GM21528 (cell line): ENCODE data around the gene TLR8.
"Not testable (repeated sequence)": the region's sequence is repeated elsewhere in the genome, so short reads cannot be mapped to it uniquely, and the experiment has no call there.

ENCODE experiments used
- ATAC-seq: cut with Tn5 transposase; IDR thresholded peaks from one replicate; pipeline ENCODE4 v1.9.1; 2021; ENCODE audit warnings: mild to moderate bottlenecking, moderate library complexity; ENCODE audit not compliant: unreplicated experiment, low FRiP score

The TLR8 gene

DNA sequence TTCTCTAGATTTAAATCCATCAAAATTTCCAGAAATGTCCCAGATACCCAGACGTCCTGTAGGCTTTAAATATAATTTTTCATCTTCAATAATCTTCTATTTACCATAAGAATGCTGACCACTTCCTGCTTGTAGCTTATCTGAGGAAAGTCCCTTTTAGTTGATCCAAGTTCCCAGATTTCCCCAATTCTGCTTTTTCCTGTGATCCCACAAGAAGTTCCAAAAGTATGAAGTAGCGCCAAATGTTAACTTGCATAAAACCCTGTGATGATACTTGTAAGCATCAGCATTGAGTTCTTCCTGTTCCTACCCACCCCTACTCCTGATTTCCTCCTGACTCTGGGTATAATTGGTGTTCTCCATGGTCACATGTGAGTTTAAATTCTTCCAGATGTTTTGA is 10.6 kb upstream of the TLR8 start:
- no peak for ATAC-seq

DNA sequence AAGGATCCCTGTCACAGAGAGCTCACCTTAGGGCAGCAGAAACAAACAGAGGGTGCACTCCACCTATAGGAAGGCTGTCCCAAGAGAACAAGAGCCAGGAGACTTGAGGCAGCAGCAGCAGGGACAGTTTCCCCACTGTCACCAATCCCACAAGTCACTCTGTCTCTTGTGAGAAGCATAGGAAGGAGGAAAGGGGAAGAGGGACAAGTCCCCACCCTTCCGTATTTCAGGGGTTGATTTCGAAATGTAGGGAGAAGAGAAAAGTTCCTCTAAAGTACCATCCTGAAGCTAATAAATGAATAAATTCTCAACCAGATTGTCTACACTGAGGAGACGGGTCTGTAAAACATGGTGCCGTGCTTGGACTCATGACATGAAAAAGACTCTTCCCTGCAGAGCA is 9.5 kb upstream of the TLR8 start:
- no peak for ATAC-seq

DNA sequence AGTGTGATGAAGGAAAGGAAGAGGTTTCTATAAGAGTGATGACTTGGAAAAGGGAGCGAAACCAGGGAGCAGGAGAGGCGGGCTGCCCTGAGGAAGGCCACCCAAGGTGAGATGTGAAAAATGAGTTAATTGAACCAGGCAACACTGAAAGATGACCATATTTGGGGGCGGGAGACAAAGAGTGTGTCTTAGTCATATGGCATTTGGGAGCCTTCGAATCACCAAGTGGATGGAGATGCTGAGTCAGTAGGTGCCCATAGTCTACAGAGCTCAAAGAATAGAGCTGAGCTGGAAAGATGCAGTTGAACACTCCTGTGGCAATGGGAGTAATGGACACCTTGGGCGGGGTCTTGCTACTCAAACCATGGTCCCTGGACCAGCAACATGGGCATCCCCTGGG is 8.3 kb upstream of the TLR8 start:
- no peak for ATAC-seq

DNA sequence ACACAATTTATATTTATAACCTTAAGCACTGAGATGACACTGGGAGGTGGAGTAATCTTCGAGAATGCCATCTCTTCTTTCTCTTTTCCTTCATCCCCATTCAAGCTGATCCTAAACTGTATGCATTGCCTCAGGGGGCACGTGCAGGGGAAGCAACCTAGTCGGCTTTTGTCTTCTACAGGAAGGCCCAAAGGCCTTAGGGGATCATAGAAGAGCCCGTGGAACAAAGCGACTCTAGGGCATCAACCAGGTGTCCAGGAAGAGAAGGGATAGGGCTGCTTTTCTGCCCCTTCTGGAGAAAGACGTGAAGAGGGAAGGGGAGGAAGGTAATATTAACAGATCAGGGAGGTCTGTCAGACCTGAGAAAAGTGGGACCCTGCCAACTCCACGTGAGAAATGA is 6.9 kb upstream of the TLR8 start:
- ATAC-seq, result no peak

DNA sequence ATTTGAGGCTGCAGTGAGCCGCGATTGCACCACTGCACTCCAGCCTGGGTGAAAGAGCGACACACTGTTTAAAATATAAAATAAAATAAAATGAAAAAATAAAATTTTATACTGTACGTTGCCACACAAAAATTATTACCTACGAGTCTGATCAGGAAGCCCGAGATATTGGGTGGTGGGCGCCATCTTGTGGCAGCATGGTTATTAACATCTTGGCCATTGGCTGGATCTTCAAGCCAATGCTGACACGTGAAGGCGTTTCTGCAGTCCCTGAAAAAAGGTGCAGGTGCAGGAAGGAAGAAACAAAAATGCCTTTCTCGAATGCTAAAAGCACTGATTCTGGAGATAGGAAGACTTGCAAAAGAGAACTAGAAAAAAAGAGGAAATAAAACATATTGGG is 4.9 kb upstream of the TLR8 start:
- ATAC-seq, result no peak

DNA sequence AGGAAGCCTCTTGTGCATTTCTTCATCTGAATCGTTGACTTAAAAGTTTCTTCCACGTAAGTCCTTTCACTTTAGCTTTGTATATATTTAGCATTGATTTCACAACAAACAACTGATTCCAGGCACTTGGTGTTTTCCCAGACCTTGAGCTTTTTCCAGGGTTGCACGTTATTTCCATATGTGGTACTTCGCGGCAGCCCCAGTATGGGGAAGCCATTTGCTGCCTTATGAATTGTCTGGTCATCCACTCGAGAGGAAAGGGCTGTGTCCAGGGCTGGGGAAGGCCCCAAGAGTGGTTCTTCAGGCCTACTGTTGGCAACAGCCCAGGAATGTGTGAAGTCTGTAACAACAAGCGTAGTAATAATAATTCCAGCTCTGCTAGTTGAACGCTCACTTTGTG is 2.8 kb upstream of the TLR8 start:
- no peak for ATAC-seq

DNA sequence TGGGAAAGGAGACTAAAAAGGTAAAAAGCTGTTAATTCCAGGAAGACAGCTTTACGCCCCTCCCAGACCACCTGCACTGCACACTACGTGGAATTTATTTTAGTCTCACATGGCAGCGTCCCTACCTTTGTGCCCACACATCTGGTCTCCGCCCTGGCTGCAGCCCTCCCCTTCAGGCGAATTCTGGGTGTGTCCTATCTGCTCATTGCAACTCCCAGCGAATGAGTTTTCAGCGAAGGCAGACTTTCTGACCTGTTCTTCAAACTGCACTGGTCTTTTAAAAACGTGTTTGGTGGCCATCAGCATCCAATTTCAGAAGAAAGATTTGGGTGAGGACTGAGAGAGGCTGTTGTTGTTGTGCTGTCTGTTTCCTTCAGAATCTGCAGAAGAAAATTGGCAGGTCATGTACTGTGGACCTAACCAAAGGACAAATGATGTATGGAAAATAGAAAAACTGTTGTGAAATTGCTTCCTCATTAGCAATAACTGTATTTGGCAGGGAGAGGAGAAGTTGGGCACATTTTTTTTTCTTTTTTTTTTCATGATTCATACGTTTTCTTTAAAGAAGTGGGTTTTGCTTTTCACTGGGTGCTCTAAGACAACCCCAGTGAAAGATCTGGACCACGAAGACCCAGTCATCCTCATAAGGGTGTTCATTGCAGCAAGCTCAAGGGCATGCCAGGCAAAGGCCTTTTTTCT is 4.2 kb downstream of the TLR8 start:
- no peak for ATAC-seq

DNA sequence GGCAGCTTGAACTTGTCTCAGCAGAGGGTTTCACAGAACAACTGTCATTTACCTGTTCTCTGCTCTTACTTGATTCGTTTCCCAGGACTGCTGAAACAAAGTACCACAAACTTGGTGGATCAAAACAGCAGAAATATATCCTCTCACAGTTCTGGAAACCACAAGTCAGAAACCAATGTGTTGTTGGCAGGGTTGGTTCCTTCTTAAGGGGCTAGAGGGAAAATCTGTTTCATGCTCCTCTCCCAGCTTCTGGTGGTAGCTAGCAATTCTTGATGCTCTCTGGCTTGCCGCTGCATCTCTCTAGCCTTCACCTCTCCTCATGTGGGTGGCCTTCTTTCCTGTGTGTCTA is 4.7 kb downstream of the TLR8 start:
- no peak for ATAC-seq

DNA sequence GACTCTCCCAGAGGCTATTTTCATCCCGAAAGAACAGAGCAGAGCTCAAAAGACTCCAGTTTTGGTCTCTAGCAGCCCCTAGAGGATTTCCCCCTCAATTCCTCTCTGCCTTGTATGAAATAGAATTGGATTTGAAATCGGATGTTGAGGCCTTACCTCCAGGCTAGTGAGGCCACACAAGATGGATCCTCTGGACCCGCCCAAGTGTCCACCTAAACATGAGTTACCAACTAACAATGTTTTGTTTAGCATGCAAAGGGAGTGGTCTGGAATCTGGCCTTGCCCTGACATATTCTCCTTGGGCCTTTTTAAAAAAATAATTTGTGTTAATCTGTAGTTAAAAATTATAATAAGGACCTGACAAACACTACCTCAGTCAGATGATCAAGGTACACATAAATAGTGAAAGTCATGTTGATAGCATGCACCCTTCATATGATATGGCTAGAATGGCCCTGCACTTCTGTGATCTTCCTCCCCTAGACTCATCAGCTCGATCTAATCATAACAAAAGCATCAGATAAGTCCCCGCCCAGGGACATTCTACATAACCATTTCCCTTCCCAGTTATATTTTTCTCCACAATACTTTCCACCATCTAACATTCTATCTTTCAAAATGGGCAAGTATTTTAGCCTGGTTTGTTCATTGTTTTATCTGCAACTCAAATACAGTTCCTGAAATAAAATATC is 6.5 kb downstream of the TLR8 start:
- no peak for ATAC-seq

DNA sequence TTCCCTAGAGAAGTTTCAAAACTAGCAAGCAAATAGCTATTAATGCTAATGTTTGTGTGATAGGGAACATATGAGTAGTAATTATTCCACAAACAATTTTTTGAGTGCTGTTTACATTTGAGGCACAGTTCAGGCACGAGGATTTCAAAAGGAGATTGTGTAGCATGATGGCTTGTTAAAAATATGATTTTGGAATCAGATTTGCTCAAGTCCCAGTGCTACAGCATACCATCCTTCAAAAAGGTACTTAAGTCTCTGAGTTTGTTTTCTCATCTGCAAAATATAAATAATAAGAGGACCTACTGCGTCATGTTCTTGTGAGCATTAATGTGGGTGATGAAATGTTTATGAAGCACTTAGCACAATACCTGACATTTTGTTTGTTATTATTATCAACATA is 11.3 kb downstream of the TLR8 start:
- no peak for ATAC-seq

DNA sequence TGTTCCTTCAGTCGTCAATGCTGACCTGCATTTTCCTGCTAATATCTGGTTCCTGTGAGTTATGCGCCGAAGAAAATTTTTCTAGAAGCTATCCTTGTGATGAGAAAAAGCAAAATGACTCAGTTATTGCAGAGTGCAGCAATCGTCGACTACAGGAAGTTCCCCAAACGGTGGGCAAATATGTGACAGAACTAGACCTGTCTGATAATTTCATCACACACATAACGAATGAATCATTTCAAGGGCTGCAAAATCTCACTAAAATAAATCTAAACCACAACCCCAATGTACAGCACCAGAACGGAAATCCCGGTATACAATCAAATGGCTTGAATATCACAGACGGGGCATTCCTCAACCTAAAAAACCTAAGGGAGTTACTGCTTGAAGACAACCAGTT is 12.6 kb downstream of the TLR8 start:
- ATAC-seq, result no peak

DNA sequence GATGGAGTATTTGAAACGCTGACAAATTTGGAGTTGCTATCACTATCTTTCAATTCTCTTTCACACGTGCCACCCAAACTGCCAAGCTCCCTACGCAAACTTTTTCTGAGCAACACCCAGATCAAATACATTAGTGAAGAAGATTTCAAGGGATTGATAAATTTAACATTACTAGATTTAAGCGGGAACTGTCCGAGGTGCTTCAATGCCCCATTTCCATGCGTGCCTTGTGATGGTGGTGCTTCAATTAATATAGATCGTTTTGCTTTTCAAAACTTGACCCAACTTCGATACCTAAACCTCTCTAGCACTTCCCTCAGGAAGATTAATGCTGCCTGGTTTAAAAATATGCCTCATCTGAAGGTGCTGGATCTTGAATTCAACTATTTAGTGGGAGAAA is 13.2 kb downstream of the TLR8 start:
- no peak for ATAC-seq

DNA sequence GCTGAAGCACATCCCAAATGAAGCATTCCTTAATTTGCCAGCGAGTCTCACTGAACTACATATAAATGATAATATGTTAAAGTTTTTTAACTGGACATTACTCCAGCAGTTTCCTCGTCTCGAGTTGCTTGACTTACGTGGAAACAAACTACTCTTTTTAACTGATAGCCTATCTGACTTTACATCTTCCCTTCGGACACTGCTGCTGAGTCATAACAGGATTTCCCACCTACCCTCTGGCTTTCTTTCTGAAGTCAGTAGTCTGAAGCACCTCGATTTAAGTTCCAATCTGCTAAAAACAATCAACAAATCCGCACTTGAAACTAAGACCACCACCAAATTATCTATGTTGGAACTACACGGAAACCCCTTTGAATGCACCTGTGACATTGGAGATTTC is 14.6 kb downstream of the TLR8 start:
- ATAC-seq, result no peak

DNA sequence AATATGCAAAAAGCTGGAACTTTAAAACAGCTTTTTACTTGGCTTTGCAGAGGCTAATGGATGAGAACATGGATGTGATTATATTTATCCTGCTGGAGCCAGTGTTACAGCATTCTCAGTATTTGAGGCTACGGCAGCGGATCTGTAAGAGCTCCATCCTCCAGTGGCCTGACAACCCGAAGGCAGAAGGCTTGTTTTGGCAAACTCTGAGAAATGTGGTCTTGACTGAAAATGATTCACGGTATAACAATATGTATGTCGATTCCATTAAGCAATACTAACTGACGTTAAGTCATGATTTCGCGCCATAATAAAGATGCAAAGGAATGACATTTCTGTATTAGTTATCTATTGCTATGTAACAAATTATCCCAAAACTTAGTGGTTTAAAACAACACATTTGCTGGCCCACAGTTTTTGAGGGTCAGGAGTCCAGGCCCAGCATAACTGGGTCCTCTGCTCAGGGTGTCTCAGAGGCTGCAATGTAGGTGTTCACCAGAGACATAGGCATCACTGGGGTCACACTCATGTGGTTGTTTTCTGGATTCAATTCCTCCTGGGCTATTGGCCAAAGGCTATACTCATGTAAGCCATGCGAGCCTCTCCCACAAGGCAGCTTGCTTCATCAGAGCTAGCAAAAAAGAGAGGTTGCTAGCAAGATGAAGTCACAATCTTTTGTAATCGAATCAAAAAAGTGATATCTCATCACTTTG is 15.6 kb downstream of the TLR8 start:
- no peak for ATAC-seq

DNA sequence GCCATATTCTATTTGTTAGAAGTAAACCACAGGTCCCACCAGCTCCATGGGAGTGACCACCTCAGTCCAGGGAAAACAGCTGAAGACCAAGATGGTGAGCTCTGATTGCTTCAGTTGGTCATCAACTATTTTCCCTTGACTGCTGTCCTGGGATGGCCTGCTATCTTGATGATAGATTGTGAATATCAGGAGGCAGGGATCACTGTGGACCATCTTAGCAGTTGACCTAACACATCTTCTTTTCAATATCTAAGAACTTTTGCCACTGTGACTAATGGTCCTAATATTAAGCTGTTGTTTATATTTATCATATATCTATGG is 16.1 kb downstream of the TLR8 start:
- ATAC-seq, result no peak

DNA sequence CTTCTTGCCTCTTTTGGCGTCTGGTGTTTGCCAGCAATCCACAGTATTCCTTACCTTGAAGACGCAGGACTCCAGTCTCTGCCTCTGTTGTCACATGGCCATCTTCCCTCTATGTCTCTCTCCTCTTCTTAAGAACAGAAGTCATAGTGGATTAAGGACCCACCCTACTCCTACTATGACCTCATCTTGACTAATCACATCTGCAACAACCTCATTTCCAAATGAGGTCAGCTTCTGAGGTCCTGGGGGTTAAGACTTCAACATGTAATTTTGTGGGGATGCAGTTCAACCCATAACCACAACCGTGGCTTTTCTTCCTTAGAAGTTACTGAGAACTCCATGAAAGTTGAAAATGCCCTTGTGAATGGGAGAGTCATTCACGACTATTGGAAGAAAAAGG is 23.3 kb downstream of the TLR8 start:
- no peak for ATAC-seq

DNA sequence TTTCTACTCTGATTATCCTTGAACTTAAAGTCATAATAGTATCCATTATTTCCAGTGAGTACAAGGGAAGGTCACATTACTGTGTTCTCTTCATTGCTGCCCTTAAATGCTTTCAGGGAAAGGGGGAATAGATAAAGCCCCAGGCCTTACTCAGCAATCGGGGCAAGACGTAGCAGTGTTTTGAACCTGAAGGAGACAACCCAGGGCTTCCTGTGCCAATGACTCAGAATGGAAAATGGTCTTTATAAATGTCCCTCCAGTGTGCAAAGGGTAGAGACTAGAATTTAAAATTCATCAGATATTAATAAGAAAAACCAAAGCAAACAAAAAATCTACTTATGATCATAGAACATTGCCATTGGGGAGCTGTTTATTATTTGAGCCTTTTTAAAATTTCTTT is 23.7 kb downstream of the TLR8 start:
- no peak for ATAC-seq

DNA sequence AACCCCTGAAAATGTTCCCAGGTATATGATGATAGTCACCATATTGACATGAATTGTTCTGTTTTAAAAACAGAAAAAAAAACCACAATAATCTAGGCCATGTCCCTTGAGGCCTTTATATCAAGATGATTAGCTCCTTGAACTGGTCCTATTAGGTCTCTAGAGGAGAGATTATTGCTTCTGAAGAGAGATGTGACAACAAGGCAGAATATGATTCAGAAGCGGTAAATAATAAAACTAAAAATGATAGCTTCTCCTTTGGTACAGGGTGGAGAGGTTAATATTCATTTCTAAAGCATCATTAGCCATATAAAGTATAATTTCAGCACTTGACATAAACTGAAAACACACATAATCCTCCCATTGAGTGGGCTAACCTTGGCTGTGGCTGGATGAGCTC is 25.8 kb downstream of the TLR8 start:
- ATAC-seq, result no peak

DNA sequence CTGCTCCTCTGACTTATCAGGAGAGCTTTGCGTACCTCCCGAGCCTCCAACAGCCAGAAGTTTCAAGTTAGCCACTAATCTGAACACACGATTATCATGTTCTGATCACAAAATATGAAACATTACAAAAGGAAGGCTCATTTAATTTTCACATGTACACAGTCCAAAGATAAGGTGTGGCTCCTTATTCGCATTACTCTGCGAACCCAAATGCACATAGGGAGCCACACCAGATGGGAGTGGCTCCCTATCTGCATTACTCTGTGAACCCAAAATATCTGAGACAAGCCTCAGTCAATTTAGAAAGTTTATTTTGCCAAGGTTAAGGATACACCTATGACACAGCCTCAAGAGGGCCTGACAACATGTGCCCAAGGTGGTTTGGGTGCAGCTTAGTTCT is 28.4 kb downstream of the TLR8 start:
- no peak for ATAC-seq

DNA sequence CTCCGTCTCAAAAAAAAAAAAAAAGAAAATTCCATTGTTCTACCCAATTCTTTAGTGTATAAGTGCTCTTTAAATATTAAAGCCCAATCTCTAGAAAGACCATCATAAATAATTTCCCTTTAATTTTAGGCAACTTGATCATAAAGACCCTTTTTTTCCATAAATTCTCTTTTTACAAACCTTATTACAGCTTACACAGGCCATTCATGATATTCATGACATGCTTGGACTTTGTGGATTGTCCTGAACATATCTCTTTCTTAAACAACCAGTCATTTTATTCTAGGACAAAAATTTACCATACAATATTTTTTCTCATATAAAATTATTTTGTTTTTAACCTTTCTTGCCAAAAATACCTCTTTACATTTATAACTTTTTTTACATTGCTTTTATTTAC is 30.5 kb downstream of the TLR8 start:
- no peak for ATAC-seq

DNA sequence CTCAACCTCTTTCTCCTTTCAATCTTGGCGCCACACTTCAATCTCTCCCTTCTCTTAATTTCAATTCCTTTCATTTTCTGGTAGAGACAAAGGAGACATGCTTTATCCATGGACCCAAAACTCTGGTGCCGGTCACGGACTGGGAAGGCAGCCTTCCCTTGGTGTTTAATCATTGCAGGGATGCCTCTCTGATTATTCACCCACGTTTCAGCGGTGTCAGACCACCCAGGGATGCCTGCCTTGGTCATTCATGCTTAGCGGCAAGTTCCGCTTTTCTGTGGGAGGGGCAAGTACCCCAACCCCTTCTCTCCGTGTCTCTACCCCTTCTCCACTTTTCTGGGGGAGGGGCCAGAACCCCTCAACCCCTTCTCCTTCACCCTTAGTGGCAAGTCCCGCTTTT is 34.1 kb downstream of the TLR8 start:
- not testable (repeated sequence) for ATAC-seq

DNA sequence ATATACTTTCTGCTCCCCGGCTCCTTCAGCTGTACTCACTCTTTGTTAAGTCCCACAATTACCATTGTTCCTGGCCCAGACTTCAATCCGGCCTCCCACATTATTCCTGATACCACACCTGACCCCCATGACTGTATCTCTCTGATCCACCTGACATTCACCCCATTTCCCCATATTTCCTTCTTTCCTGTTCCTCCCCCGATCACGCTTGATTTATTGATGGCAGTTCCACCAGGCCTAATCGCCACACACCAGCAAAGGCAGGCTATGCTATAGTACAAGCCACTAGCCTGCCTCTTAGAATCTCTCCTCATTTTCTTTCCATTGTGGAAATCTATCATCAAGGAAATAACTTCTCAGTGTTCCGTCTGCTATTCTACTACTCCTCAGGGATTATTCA is 37.2 kb downstream of the TLR8 start:
- not testable (repeated sequence) for ATAC-seq
